ENCODE data around the gene METTL15. TPM values are rescaled to one million over a fixed set of nuclear protein-coding genes. Genes with fewer than 3 reads are reported as not detected.
"Not testable (repeated sequence)": the region's sequence is repeated elsewhere in the genome, so short reads cannot be mapped to it uniquely, and the experiment has no call there.

The METTL15 gene
- total RNA-seq, 5 donors from 2014 or later (not counting 1 experiment from before 2014, with no cell fraction given), result 7.6 to 12.1 (median 10.6) TPM

- Mint-ChIP-seq H3K36me3 (peaks cover 46% of the 10 kb centered on the region), H3K9me3 (no peaks in the 10 kb centered on the region), H3K27me3 (no peaks in the 10 kb centered on the region), H3K4me3 (no peak overlapping the region), H3K4me1 (peaks cover 0 to 9% (median 0%) of the 10 kb centered on the region in 3 donors), H3K27ac (no peak overlapping the region)
- Histone ChIP-seq H3K4me1 (ENCODE audit: control insufficient read depth in 1 of 2, extremely low read depth in 1 of 2, insufficient read depth in 2 of 2, low read length in 2 of 2) (no peaks in the 10 kb centered on the region), H3K36me3 (ENCODE audit: control insufficient read depth in 2 of 2, extremely low read depth in 1 of 2, insufficient read depth in 1 of 2, low read length in 1 of 2) (peaks cover 0 to 5% of the 10 kb centered on the region in 2 donors), H3K27me3 (replicated peaks in 1 of 2; ENCODE audit: control insufficient read depth in 2 of 2, extremely low read depth in 1 of 2, insufficient read depth in 2 of 2, low read length in 1 of 2) (no peaks in the 10 kb centered on the region), H3K9me3 (no peaks in the 10 kb centered on the region), H3K27ac (ENCODE audit: low read length) (no peak overlapping the region), H3K4me3 (ENCODE audit: control insufficient read depth in 1 of 2, extremely low read depth in 1 of 2, low read length in 1 of 2) (no peak overlapping the region)
- no peak for DNase-seq
- ATAC-seq (replicated peaks in 1 of 4), result no peak
- WGBS (ENCODE audit: insufficient coverage), result no CpG with 5 or more reads among the region's 1 CpG
- POLR2A ChIA-PET, result no interaction called here
- CTCF ChIA-PET, result no interaction called here
Measured at GRCh38 chr11:28289444-28289843, 181.3 kb downstream of the METTL15 start.

- H3K9me3 Mint-ChIP-seq; ATAC-seq (replicated peaks in 1 of 4): not testable (repeated sequence)
Measured at GRCh38 chr11:28290995-28291394, 182.8 kb downstream of the METTL15 start.

GRCh38 chr11:28296426-28296825 lies 188.2 kb downstream of the METTL15 start:
- no peaks in the 10 kb centered on the region for H3K9me3 Mint-ChIP-seq
- H3K27ac Mint-ChIP-seq, result no peak overlapping the region
- Histone ChIP-seq H3K27ac (ENCODE audit: low read length) (no peak overlapping the region), H3K4me3 (ENCODE audit: control insufficient read depth in 1 of 2, extremely low read depth in 1 of 2, low read length in 1 of 2) (no peak overlapping the region), H3K4me1 (ENCODE audit: control insufficient read depth in 1 of 2, extremely low read depth in 1 of 2, insufficient read depth in 2 of 2, low read length in 2 of 2) (no peaks in the 10 kb centered on the region), H3K27me3 (replicated peaks in 1 of 2; ENCODE audit: control insufficient read depth in 2 of 2, extremely low read depth in 1 of 2, insufficient read depth in 2 of 2, low read length in 1 of 2) (no peaks in the 10 kb centered on the region), H3K9me3 (no peaks in the 10 kb centered on the region), H3K36me3 (ENCODE audit: control insufficient read depth in 2 of 2, extremely low read depth in 1 of 2, insufficient read depth in 1 of 2, low read length in 1 of 2) (peaks cover 0 to 27% of the 10 kb centered on the region in 2 donors)
- H3K36me3 Mint-ChIP-seq, result peaks cover 58% of the 10 kb centered on the region
- 59% methylated on average over 2 of the region's 2 CpGs for WGBS (ENCODE audit: insufficient coverage)
- POLR2A ChIA-PET, result no interaction called here
- DNase-seq (no peak), ATAC-seq (replicated peaks in 1 of 4) (no peak)
- CTCF ChIA-PET, result no interaction called here
- H3K4me1 Mint-ChIP-seq, result no peaks in the 10 kb centered on the region
- H3K27me3 Mint-ChIP-seq, result no peaks in the 10 kb centered on the region
- no peak overlapping the region for H3K4me3 Mint-ChIP-seq

More at GRCh38 chr11:28290995-28291394, 182.8 kb downstream of the METTL15 start:
- H3K27me3 ChIP-seq (replicated peaks in 1 of 2; ENCODE audit: control insufficient read depth in 2 of 2, extremely low read depth in 1 of 2, insufficient read depth in 2 of 2, low read length in 1 of 2); DNase-seq; H3K27me3 Mint-ChIP-seq; H3K4me1 Mint-ChIP-seq; H3K4me1 ChIP-seq (ENCODE audit: control insufficient read depth in 1 of 2, extremely low read depth in 1 of 2, insufficient read depth in 2 of 2, low read length in 2 of 2); H3K36me3 ChIP-seq (ENCODE audit: control insufficient read depth in 2 of 2, extremely low read depth in 1 of 2, insufficient read depth in 1 of 2, low read length in 1 of 2); H3K27ac ChIP-seq (ENCODE audit: low read length); H3K9me3 ChIP-seq; H3K27ac Mint-ChIP-seq; H3K4me3 Mint-ChIP-seq; CTCF ChIA-PET; POLR2A ChIA-PET; H3K4me3 ChIP-seq (ENCODE audit: control insufficient read depth in 1 of 2, extremely low read depth in 1 of 2, low read length in 1 of 2): not testable (repeated sequence)
- peaks cover 51% of the 10 kb centered on the region for H3K36me3 Mint-ChIP-seq
- no CpG with 5 or more reads among the region's 7 CpGs for WGBS (ENCODE audit: insufficient coverage)

- WGBS (ENCODE audit: insufficient coverage), result no CpG with 5 or more reads among the region's 3 CpGs
- H3K36me3 Mint-ChIP-seq, result peaks cover 59% of the 10 kb centered on the region
- no peak overlapping the region for H3K27ac Mint-ChIP-seq
Measured at GRCh38 chr11:28298209-28298608, 190.0 kb downstream of the METTL15 start.

GRCh38 chr11:28303477-28304191 lies 195.4 kb downstream of the METTL15 start:
- ChIA-PET CTCF (no interaction called here), POLR2A (no interaction called here)
- Histone ChIP-seq H3K36me3 (ENCODE audit: control insufficient read depth in 2 of 2, extremely low read depth in 1 of 2, insufficient read depth in 1 of 2, low read length in 1 of 2) (peaks cover 0 to 14% of the 10 kb centered on the region in 2 donors), H3K9me3 (no peaks in the 10 kb centered on the region), H3K4me3 (ENCODE audit: control insufficient read depth in 1 of 2, extremely low read depth in 1 of 2, low read length in 1 of 2) (no peak overlapping the region), H3K27me3 (replicated peaks in 1 of 2; ENCODE audit: control insufficient read depth in 2 of 2, extremely low read depth in 1 of 2, insufficient read depth in 2 of 2, low read length in 1 of 2) (no peaks in the 10 kb centered on the region), H3K27ac (ENCODE audit: low read length) (no peak overlapping the region), H3K4me1 (ENCODE audit: control insufficient read depth in 1 of 2, extremely low read depth in 1 of 2, insufficient read depth in 2 of 2, low read length in 2 of 2) (no peaks in the 10 kb centered on the region)
- ATAC-seq (replicated peaks in 1 of 4), result no peak
- H3K9me3 Mint-ChIP-seq, result no peaks in the 10 kb centered on the region
- peaks cover 60% of the 10 kb centered on the region for H3K36me3 Mint-ChIP-seq
- H3K4me3 Mint-ChIP-seq, result no peak overlapping the region
- DNase-seq, result no peak
- H3K27ac Mint-ChIP-seq, result no peak overlapping the region
- H3K27me3 Mint-ChIP-seq, result no peaks in the 10 kb centered on the region
- WGBS (ENCODE audit: insufficient coverage), result 100% methylated on average over 1 of the region's 2 CpGs
- H3K4me1 Mint-ChIP-seq, result no peaks in the 10 kb centered on the region

More at GRCh38 chr11:28298209-28298608, 190.0 kb downstream of the METTL15 start:
- ATAC-seq (replicated peaks in 1 of 4) (no peak), DNase-seq (no peak)
- CTCF ChIA-PET, result interaction anchor here in 1 of 2 donors (0.5 kb wide), 1 partner anchor 68 kb away, joined by 3 read pairs; no protein-coding TSS in a partner anchor
- H3K4me1 ChIP-seq (ENCODE audit: control insufficient read depth in 1 of 2, extremely low read depth in 1 of 2, insufficient read depth in 2 of 2, low read length in 2 of 2), result no peaks in the 10 kb centered on the region
- H3K4me3 ChIP-seq (ENCODE audit: control insufficient read depth in 1 of 2, extremely low read depth in 1 of 2, low read length in 1 of 2), result no peak overlapping the region
- Mint-ChIP-seq H3K9me3 (no peaks in the 10 kb centered on the region), H3K4me3 (no peak overlapping the region), H3K4me1 (no peaks in the 10 kb centered on the region), H3K27me3 (no peaks in the 10 kb centered on the region)
- no peaks in the 10 kb centered on the region for H3K9me3 ChIP-seq
- no peak overlapping the region for H3K27ac ChIP-seq (ENCODE audit: low read length)
- peaks cover 0 to 27% of the 10 kb centered on the region in 2 donors for H3K36me3 ChIP-seq (ENCODE audit: control insufficient read depth in 2 of 2, extremely low read depth in 1 of 2, insufficient read depth in 1 of 2, low read length in 1 of 2)
- H3K27me3 ChIP-seq (replicated peaks in 1 of 2; ENCODE audit: control insufficient read depth in 2 of 2, extremely low read depth in 1 of 2, insufficient read depth in 2 of 2, low read length in 1 of 2), result no peaks in the 10 kb centered on the region
- POLR2A ChIA-PET, result no interaction called here

- H3K36me3 Mint-ChIP-seq, result peaks cover 63% of the 10 kb centered on the region
- no peak overlapping the region for H3K27ac Mint-ChIP-seq
- H3K4me1 Mint-ChIP-seq, result no peaks in the 10 kb centered on the region
- ATAC-seq (replicated peaks in 1 of 4), result no peak
- H3K4me3 Mint-ChIP-seq, result no peak overlapping the region
- DNase-seq, result no peak
- H3K9me3 ChIP-seq, result no peaks in the 10 kb centered on the region
- ChIA-PET CTCF (interaction anchor here in 1 of 2 donors (0.6 kb wide), 1 partner anchor 397 kb away, joined by 5 read pairs; no protein-coding TSS in a partner anchor), POLR2A (no interaction called here)
- H3K27ac ChIP-seq (ENCODE audit: low read length), result no peak overlapping the region
- no peak overlapping the region for H3K4me3 ChIP-seq (ENCODE audit: control insufficient read depth in 1 of 2, extremely low read depth in 1 of 2, low read length in 1 of 2)
- 83% methylated on average over 1 of the region's 1 CpG for WGBS (ENCODE audit: insufficient coverage)
- no peaks in the 10 kb centered on the region for H3K27me3 Mint-ChIP-seq
- no peaks in the 10 kb centered on the region for H3K27me3 ChIP-seq (replicated peaks in 1 of 2; ENCODE audit: control insufficient read depth in 2 of 2, extremely low read depth in 1 of 2, insufficient read depth in 2 of 2, low read length in 1 of 2)
- no peaks in the 10 kb centered on the region for H3K4me1 ChIP-seq (ENCODE audit: control insufficient read depth in 1 of 2, extremely low read depth in 1 of 2, insufficient read depth in 2 of 2, low read length in 2 of 2)
- H3K36me3 ChIP-seq (ENCODE audit: control insufficient read depth in 2 of 2, extremely low read depth in 1 of 2, insufficient read depth in 1 of 2, low read length in 1 of 2), result peaks cover 0 to 2% of the 10 kb centered on the region in 2 donors
- H3K9me3 Mint-ChIP-seq, result peaks cover 0 to 4% (median 0%) of the 10 kb centered on the region in 3 donors
Measured at GRCh38 chr11:28315440-28315839, 207.3 kb downstream of the METTL15 start.

Measured in T-cell (primary cell).